ENCODE measurements around the gene MIAT. TPM values are rescaled to one million over a fixed set of nuclear protein-coding genes. Genes with fewer than 3 reads are reported as not detected.

MIAT gene
- total and polyA plus RNA-seq, 2 of the 8 experiments (the other 6 are each of a cell fraction or from before 2014, with no cell fraction given), result 27.6 to 36.0 TPM

DNA sequence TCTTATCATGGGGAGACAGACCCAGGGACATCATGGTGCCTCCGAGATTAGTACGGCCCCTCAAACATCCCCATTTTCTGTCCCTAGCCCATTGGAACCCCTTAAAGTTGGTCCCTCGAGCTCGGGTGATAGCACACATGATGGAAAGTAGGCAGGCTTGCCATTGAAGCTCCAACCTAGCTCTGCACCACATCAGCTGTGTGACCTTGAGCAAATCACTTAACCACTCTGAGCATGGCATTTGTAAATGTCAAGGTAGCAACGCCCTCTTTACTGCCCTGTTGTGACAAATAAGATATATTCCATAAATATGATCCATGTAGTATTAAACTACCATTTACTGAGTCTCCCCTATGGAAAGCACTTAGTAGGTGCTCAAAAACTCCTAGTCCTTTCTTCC, 61.1 kb downstream of the MIAT start:
- Histone ChIP-seq H2BK15ac (ENCODE audit: low read length) (no peak overlapping the region), H3K56ac (replicated peaks; ENCODE audit: insufficient read length, low read depth, low read length) (no peak overlapping the region), H3K9ac (replicated peaks in 1 of 4; ENCODE audit: extremely low read depth in 1 of 4, low read depth in 3 of 4, low read length in 3 of 4) (no peak overlapping the region), H3K27me3 (replicated peaks in 1 of 4; ENCODE audit: control insufficient read depth in 3 of 4, extremely low read depth in 1 of 4, insufficient read depth in 3 of 4, low read length in 3 of 4) (no peaks in the 10 kb centered on the region), H3K79me1 (ENCODE audit: low read depth, low read length) (no peaks in the 10 kb centered on the region), H3K9me3 (ENCODE audit: insufficient read depth in 2 of 2, low read depth in 1 of 2, low read length in 1 of 2) (no peaks in the 10 kb centered on the region), H2BK20ac (ENCODE audit: low read length) (no peak overlapping the region), H4K20me1 (replicated peaks in 1 of 2; ENCODE audit: control insufficient read depth in 1 of 2, insufficient read depth in 2 of 2, low read length in 2 of 2) (no peaks in the 10 kb centered on the region), H2AK5ac (ENCODE audit: low read depth, low read length) (0 out of 2 replicates have a peak overlapping the region, but pooled peaks have one; percentile 6), H3K79me2 (ENCODE audit: control insufficient read depth in 1 of 2, insufficient read depth in 2 of 2, low read length in 2 of 2) (no peaks in the 10 kb centered on the region), H3K27ac (ENCODE audit: low read depth, low read length) (no peak overlapping the region), H3K4ac (replicated peaks; ENCODE audit: insufficient read length, low read depth, low read length) (no peak overlapping the region), H2AFZ (ENCODE audit: low read length) (no peak overlapping the region), H3K23me2 (ENCODE audit: low read depth, low read length) (no peaks in the 10 kb centered on the region), H2BK5ac (ENCODE audit: low read depth, low read length) (no peak overlapping the region), H4K5ac (ENCODE audit: insufficient read length, low read depth, low read length) (no peak overlapping the region), H3K4me1 (replicated peaks in 1 of 4; ENCODE audit: control insufficient read depth in 3 of 4, insufficient read depth in 4 of 4, low read length in 3 of 4) (peaks cover 0 to 2% (median 0%) of the 10 kb centered on the region in 4 experiments; a peak in 1 of 7 replicates), H3K23ac (ENCODE audit: insufficient read length) (no peak overlapping the region), H4K91ac (replicated peaks; ENCODE audit: insufficient read length, low read length) (no peak overlapping the region), H4K8ac (ENCODE audit: extremely low read depth, insufficient read depth, low read length) (no peak overlapping the region), H3K18ac (ENCODE audit: extremely low read depth, low read length) (no peak overlapping the region), H3K14ac (ENCODE audit: insufficient read length) (no peak overlapping the region), H3K4me2 (ENCODE audit: insufficient read depth in 1 of 2, low read depth in 2 of 2, low read length in 2 of 2) (no peak overlapping the region), H2BK12ac (ENCODE audit: low read depth, low read length) (no peak overlapping the region), H3K4me3 (ENCODE audit: extremely low read depth in 1 of 4, insufficient read depth in 2 of 4, low read depth in 3 of 4, low read length in 4 of 4) (no peak overlapping the region), H3K36me3 (ENCODE audit: control insufficient read depth in 2 of 4, insufficient read depth in 4 of 4, low read length in 3 of 4) (no peaks in the 10 kb centered on the region), H2BK120ac (replicated peaks; ENCODE audit: low read depth, low read length) (no peak overlapping the region)
- CTCF ChIA-PET (ENCODE audit: partially characterized antibody), result no interaction called here
- WGBS, 2 experiments (ENCODE audit: extremely low coverage in 1 of 2, insufficient coverage in 1 of 2, insufficient read length in 1 of 2, insufficient replicate concordance in 2 of 2, low coverage in 1 of 2, low lambda C conversion rate in 2 of 2, missing lambda C conversion rate in 1 of 2), result 86% methylated on average over 5 of the region's 5 CpGs; no CpG with 5 or more reads in 1 of the 2 experiments
- TF ChIP-seq KDM1A (IDR thresholded peaks at IDR 0.05; ENCODE audit: borderline replicate concordance, low read length), result peak; percentile 60; the same call in 1 of the 2 replicates
- TF ChIP-seq EGR1 (IDR thresholded peaks at IDR 0.05; ENCODE audit: borderline replicate concordance, low read depth, low read length), result no peak
- TF ChIP-seq POLR2AphosphoS5 (IDR thresholded peaks at IDR 0.05; ENCODE audit: low read depth, low read length), result no peak
- no peak for TF ChIP-seq KDM4A (IDR thresholded peaks at IDR 0.05; ENCODE audit: low read depth, low read length, severe bottlenecking)
- TF ChIP-seq SAP30 (IDR thresholded peaks at IDR 0.05; ENCODE audit: insufficient read depth, insufficient replicate concordance, low read length), result no peak
- POLR2A ChIA-PET (ENCODE audit: partially characterized antibody), result interaction anchor here (1.0 kb wide), 1 partner anchor 37 kb away, joined by 3 read pairs; no protein-coding TSS in a partner anchor
- FAIRE-seq (no peak), DNase-seq (ENCODE audit: low read depth in 1 of 2, low spot score in 2 of 2) (no peak)

All from H1 (cell line).